Keratinocyte (primary cell): ENCODE data around the gene OR5AN1.

Experiments used
- CTCF ChIP-seq, 3 experiments: IDR thresholded peaks in 1 of 3; conservative IDR thresholded peaks in 1 of 3; optimal IDR thresholded peaks in 1 of 3; 2 replicates in 2 of 3; 3 replicates in 1 of 3; pipeline versions ENCODE3 to v1.5.1; 2011; ENCODE audit warnings: low read length in 3 of 3, mild to moderate bottlenecking in 3 of 3, moderate library complexity in 2 of 3, control low read depth in 1 of 3, inconsistent platforms in 1 of 3; ENCODE audit not compliant: insufficient read depth in 2 of 3; ENCODE audit errors: extremely low read depth in 1 of 3
- EZH2 ChIP-seq: IDR thresholded peaks from one replicate; pipeline ENCODE4 v1.6.1; 2012; ENCODE audit warnings: inconsistent platforms, mild to moderate bottlenecking, low read length, moderate library complexity

DNA sequence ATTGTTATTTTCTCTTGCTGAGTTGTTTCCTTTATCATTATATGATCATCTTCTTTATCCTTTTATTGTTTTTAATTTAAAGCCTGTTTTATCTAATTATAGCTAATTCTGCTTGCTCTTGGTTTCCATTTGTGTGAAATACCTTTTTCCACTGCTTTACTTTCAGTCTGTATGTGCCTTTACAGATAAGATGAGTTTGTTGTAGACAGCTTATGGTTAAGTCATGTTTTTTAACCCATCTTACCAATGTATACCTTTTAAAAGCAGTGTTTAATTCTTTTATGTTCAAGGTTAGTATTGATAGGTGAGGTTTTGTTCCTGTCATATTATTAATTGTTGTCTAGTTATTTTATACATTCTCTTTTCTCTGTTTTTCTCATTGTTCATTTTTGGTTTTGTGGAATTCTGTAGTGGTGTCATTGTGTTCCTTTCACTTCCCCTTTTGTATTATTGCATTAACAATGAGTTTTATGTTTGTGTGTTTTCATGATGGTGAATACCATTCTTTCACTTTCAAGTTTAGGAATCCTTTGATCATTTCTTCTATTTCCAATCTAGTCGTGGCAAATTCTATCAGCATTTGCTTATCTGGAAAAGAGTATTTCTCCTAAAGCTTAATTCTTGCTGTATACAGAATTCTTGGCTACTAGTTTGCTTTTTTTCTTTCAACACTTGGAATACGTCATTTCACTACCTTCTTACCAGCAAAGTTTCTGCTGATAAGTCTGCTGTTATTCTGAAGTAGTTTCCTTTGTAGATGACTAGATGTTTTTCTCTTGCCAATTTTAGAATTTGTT is 21.8 kb downstream of the OR5AN1 start:
- TF ChIP-seq CTCF (optimal IDR thresholded peaks at IDR 0.05 in 1 of 3, IDR thresholded peaks at IDR 0.05 in 1 of 3, conservative IDR thresholded peaks at IDR 0.05 in 1 of 3; ENCODE audit: extremely low read depth in 1 of 3, insufficient read depth in 2 of 3, low read length in 3 of 3), result no peak
- TF ChIP-seq EZH2, result no peak
